ENCODE data around the gene ADRA2B. TPM values are rescaled to one million over a fixed set of nuclear protein-coding genes. Genes with fewer than 3 reads are reported as not detected.

The ADRA2B gene
- total RNA-seq, 1 experiment from 2014 or later: 0.47 TPM

DNA sequence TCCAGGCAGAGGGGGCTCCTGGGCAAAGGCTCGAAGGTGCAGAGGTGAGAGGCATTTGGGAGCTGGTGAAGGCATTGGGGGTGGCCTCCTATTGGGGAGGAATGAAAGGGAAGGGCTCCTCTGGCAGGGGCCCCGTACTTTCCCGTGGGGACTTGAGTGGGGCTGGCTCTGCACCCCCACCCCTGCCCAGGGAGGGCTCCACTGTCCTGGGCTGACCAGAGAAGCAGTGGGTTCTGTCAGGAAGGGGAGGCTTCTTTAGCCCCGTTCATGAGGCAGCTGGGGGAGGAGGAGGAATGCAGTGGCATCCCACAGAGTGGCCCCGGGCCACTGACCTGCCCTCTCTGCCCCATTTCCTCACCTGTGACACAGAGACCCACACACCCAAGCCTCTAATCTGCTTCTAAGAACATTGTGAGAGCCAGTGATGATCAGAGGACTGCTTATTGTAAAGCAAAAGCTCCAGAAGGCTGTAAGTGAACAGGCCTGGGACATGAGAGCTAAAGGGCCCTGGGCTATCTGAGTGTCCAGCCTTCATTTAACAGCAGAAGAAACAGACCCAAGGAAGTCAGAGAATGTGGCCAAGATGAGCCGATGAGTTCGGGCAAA, 43.1 kb downstream of the ADRA2B start (continued):
- no peak for TF ChIP-seq POLR2A (IDR thresholded peaks at IDR 0.05; ENCODE audit: borderline replicate concordance, extremely low read depth, insufficient read depth, insufficient read length)
- TF ChIP-seq ELF1 (IDR thresholded peaks at IDR 0.05; ENCODE audit: borderline replicate concordance, low read depth): no peak
- TF ChIP-seq, protein P1, sequence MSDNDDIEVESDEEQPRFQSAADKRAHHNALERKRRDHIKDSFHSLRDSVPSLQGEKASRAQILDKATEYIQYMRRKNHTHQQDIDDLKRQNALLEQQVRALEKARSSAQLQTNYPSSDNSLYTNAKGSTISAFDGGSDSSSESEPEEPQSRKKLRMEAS (IDR thresholded peaks at IDR 0.05): no peak
- TF ChIP-seq YY1 (IDR thresholded peaks at IDR 0.05; ENCODE audit: extremely low read depth, insufficient replicate concordance, low read depth, low read length): no peak
- no peak for TF ChIP-seq EZH2phosphoT487 (IDR thresholded peaks at IDR 0.05; ENCODE audit: borderline replicate concordance)
- TF ChIP-seq FOSL1 (IDR thresholded peaks at IDR 0.05; ENCODE audit: low read depth): no peak
- no peak for TF ChIP-seq SRF (IDR thresholded peaks at IDR 0.05; ENCODE audit: low read depth)

DNA sequence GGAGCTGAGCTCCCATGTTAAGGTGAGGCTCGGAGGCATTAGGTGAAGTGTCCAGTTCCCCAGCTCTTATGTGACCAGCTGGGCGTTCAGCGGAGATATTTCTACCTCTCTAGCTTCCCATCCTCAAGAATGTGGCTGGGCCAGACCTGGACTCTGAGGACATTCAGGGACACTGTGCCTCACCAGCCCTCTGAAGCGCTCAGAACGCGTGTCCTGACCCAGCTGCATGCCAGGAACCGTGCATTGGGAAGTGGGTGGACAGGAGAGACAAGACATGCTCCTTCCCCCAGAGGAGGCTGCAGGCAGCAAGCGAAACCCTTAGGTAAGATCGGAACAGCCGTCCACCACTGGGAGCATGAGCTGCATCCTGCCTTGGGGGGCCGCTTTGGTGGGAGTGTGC, 43.6 kb downstream of the ADRA2B start:
- CTCF ChIA-PET: no interaction called here
- Histone ChIP-seq H3K4me2 (ENCODE audit: low read length) (no peak overlapping the region), H3K9ac (ENCODE audit: low read length) (no peak overlapping the region), H3K4me3 (replicated peaks in 1 of 2; ENCODE audit: low read depth in 1 of 2, low read length in 2 of 2) (no peak overlapping the region), H3K9me2 (ENCODE audit: insufficient read depth) (no peaks in the 10 kb centered on the region), H3K9me3 (ENCODE audit: control insufficient read depth in 1 of 2, insufficient read depth in 1 of 2, low read depth in 1 of 2, low read length in 2 of 2) (no peaks in the 10 kb centered on the region), H3K27me3 (ENCODE audit: insufficient read depth, low read length) (no peaks in the 10 kb centered on the region), H3K27ac (ENCODE audit: low read depth, low read length) (no peak overlapping the region), H2AFZ (ENCODE audit: low read depth, low read length, poor library complexity, severe bottlenecking) (no peak overlapping the region), H3K4me1 (ENCODE audit: control insufficient read depth in 1 of 2, insufficient read depth in 2 of 2, low read length in 2 of 2) (no peaks in the 10 kb centered on the region), H3K79me2 (ENCODE audit: insufficient read depth, low read length) (no peaks in the 10 kb centered on the region), H3K36me3 (ENCODE audit: control insufficient read depth in 1 of 2, insufficient read depth in 2 of 2, low read length in 2 of 2) (no peaks in the 10 kb centered on the region), H4K20me1 (ENCODE audit: insufficient read depth) (no peaks in the 10 kb centered on the region)
- BruUV-seq (replicated peaks): no TSS peak
- RAD21 ChIA-PET (ENCODE audit: low non-redundant PET in 1 of 2, low total read pairs in 2 of 2, uncharacterized antibody in 2 of 2, unreplicated experiment in 2 of 2): no interaction called here
- no peak for ATAC-seq
- POLR2A ChIA-PET: no interaction called here
- intact Hi-C loops (cut with micrococcal nuclease): no loop called here
- DNase-seq (ENCODE audit: low read depth, low spot score): no peak
- TF ChIP-seq CBX3 (IDR thresholded peaks at IDR 0.05; ENCODE audit: low read depth) (no peak), ZFX (IDR thresholded peaks at IDR 0.05) (no peak), ZNF274 (IDR thresholded peaks at IDR 0.05; ENCODE audit: low read depth, low read length) (no peak), TCF7L2 (IDR thresholded peaks at IDR 0.05; ENCODE audit: borderline replicate concordance, extremely low read depth, insufficient read depth, insufficient read length) (no peak), SP1 (IDR thresholded peaks at IDR 0.05; ENCODE audit: low read depth) (no peak), POLR2AphosphoS5 (IDR thresholded peaks at IDR 0.05; ENCODE audit: low read depth, low read length) (no peak), YY1 (IDR thresholded peaks at IDR 0.05; ENCODE audit: extremely low read depth, insufficient replicate concordance, low read depth, low read length) (no peak), EZH2 (IDR thresholded peaks at IDR 0.05) (no peak), CEBPB (IDR thresholded peaks at IDR 0.05; ENCODE audit: low read depth) (no peak), EGR1 (IDR thresholded peaks at IDR 0.05; ENCODE audit: low read depth) (no peak), JUND (IDR thresholded peaks at IDR 0.05) (no peak), EZH2phosphoT487 (IDR thresholded peaks at IDR 0.05; ENCODE audit: borderline replicate concordance) (no peak), FOSL1 (IDR thresholded peaks at IDR 0.05; ENCODE audit: low read depth) (no peak), SRF (IDR thresholded peaks at IDR 0.05; ENCODE audit: low read depth) (no peak), RAD21 (IDR thresholded peaks at IDR 0.05; ENCODE audit: low read depth) (no peak), SIN3A (IDR thresholded peaks at IDR 0.05; ENCODE audit: low read depth) (no peak)
- TF ChIP-seq, protein P2, sequence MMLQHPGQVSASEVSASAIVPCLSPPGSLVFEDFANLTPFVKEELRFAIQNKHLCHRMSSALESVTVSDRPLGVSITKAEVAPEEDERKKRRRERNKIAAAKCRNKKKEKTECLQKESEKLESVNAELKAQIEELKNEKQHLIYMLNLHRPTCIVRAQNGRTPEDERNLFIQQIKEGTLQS (IDR thresholded peaks at IDR 0.05): no peak
- TF ChIP-seq, protein P3, sequence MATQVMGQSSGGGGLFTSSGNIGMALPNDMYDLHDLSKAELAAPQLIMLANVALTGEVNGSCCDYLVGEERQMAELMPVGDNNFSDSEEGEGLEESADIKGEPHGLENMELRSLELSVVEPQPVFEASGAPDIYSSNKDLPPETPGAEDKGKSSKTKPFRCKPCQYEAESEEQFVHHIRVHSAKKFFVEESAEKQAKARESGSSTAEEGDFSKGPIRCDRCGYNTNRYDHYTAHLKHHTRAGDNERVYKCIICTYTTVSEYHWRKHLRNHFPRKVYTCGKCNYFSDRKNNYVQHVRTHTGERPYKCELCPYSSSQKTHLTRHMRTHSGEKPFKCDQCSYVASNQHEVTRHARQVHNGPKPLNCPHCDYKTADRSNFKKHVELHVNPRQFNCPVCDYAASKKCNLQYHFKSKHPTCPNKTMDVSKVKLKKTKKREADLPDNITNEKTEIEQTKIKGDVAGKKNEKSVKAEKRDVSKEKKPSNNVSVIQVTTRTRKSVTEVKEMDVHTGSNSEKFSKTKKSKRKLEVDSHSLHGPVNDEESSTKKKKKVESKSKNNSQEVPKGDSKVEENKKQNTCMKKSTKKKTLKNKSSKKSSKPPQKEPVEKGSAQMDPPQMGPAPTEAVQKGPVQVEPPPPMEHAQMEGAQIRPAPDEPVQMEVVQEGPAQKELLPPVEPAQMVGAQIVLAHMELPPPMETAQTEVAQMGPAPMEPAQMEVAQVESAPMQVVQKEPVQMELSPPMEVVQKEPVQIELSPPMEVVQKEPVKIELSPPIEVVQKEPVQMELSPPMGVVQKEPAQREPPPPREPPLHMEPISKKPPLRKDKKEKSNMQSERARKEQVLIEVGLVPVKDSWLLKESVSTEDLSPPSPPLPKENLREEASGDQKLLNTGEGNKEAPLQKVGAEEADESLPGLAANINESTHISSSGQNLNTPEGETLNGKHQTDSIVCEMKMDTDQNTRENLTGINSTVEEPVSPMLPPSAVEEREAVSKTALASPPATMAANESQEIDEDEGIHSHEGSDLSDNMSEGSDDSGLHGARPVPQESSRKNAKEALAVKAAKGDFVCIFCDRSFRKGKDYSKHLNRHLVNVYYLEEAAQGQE (IDR thresholded peaks at IDR 0.05; ENCODE audit: low read depth): no peak
- TF ChIP-seq, protein P4, sequence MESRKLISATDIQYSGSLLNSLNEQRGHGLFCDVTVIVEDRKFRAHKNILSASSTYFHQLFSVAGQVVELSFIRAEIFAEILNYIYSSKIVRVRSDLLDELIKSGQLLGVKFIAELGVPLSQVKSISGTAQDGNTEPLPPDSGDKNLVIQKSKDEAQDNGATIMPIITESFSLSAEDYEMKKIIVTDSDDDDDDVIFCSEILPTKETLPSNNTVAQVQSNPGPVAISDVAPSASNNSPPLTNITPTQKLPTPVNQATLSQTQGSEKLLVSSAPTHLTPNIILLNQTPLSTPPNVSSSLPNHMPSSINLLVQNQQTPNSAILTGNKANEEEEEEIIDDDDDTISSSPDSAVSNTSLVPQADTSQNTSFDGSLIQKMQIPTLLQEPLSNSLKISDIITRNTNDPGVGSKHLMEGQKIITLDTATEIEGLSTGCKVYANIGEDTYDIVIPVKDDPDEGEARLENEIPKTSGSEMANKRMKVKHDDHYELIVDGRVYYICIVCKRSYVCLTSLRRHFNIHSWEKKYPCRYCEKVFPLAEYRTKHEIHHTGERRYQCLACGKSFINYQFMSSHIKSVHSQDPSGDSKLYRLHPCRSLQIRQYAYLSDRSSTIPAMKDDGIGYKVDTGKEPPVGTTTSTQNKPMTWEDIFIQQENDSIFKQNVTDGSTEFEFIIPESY (IDR thresholded peaks at IDR 0.05; ENCODE audit: extremely low read depth, insufficient replicate concordance, low read length): no peak

Data from HCT116 (cell line).